Upper lobe of right lung (tissue), 1 donor: ENCODE data around the gene WWOX. TPM values are rescaled to one million over a fixed set of nuclear protein-coding genes. Genes with fewer than 3 reads are reported as not detected.

ENCODE experiments used
- ATAC-seq: fragments of 200-7000 bp; cut with Tn5 transposase; one replicate; pipeline ENCODE4 v1.9.1; 2020; ENCODE audit warnings: mild to moderate bottlenecking, moderate library complexity
- DNase-seq: peaks from one replicate; pipeline ENCODE4 v3.0.0-alpha.2; 2020
- H3K27ac ChIP-seq: fragments of 200-600 bp; one replicate; pipeline ENCODE4 v1.8.0; 2022
- H3K27me3 ChIP-seq: fragments of 200-600 bp; one replicate; pipeline ENCODE4 v1.8.0; 2022; ENCODE audit warnings: mild to moderate bottlenecking
- H3K36me3 ChIP-seq: fragments of 200-600 bp; one replicate; pipeline ENCODE4 v1.8.0; 2022
- H3K4me1 ChIP-seq: fragments of 200-600 bp; one replicate; pipeline ENCODE4 v1.8.0; 2022
- H3K4me3 ChIP-seq: fragments of 200-600 bp; one replicate; pipeline ENCODE4 v1.8.0; 2022; ENCODE audit warnings: mild to moderate bottlenecking
- H3K9me3 ChIP-seq: fragments of 200-600 bp; one replicate; pipeline ENCODE4 v1.8.0; 2022
- CTCF ChIP-seq: fragments of 200-600 bp; IDR thresholded peaks from one replicate; pipeline ENCODE4 v1.8.0; 2022; ENCODE audit warnings: antibody characterized with exemption
- intact Hi-C: fragments of 100-400 bp; cut with DNase I; formaldehyde crosslinking; loops from one replicate; pipeline ENCODE4 v1.11.0; 2022
- total RNA-seq: library from RNA; stranded (reverse); fragmentation: NEBNext Ultra II Directional; extraction: Animal tissue kit (Norgen Biotek cat#: 25700); gene quantifications from one replicate; pipeline ENCODE4 v1.2.1, GENCODE V29; 2021
- donor health status: DM: no; HTN: yes; CAD: no; lungs with severe emphysema.

WWOX gene
- total RNA-seq, 1 donor from 2014 or later = 17.0 TPM

GRCh38 chr16:78553268-78554039 is 454.0 kb downstream of the WWOX start:
- Histone ChIP-seq H3K4me1 (no peaks in the 10 kb centered on the region), H3K36me3 (no peaks in the 10 kb centered on the region), H3K27ac (no peak overlapping the region), H3K27me3 (no peaks in the 10 kb centered on the region), H3K9me3 (no peaks in the 10 kb centered on the region), H3K4me3 (no peak overlapping the region)
- no peak for TF ChIP-seq CTCF
- no peak for DNase-seq
- ATAC-seq = no peak
- intact Hi-C loops = no loop called here

GRCh38 chr16:78556421-78556820 is 457.0 kb downstream of the WWOX start:
- Histone ChIP-seq H3K36me3 (no peaks in the 10 kb centered on the region), H3K27ac (no peak overlapping the region), H3K9me3 (no peaks in the 10 kb centered on the region), H3K4me3 (no peak overlapping the region), H3K27me3 (no peaks in the 10 kb centered on the region), H3K4me1 (no peaks in the 10 kb centered on the region)
- ATAC-seq (no peak), DNase-seq (no peak)
- TF ChIP-seq CTCF = no peak
- intact Hi-C loops = no loop called here

- TF ChIP-seq CTCF = no peak
- ATAC-seq = no peak
- Histone ChIP-seq H3K27ac (no peak overlapping the region), H3K9me3 (no peaks in the 10 kb centered on the region), H3K27me3 (no peaks in the 10 kb centered on the region), H3K4me3 (no peak overlapping the region), H3K4me1 (no peaks in the 10 kb centered on the region), H3K36me3 (no peaks in the 10 kb centered on the region)
- intact Hi-C loops = no loop called here
- DNase-seq = no peak
Measured at GRCh38 chr16:78560997-78561396, 461.5 kb downstream of the WWOX start.

- intact Hi-C loops = no loop called here
- no peak for DNase-seq
- no peak for TF ChIP-seq CTCF
- Histone ChIP-seq H3K27me3 (no peaks in the 10 kb centered on the region), H3K4me3 (no peak overlapping the region), H3K36me3 (no peaks in the 10 kb centered on the region), H3K27ac (no peak overlapping the region), H3K4me1 (no peaks in the 10 kb centered on the region), H3K9me3 (no peaks in the 10 kb centered on the region)
- no peak for ATAC-seq
Measured at GRCh38 chr16:78562111-78562510, 462.7 kb downstream of the WWOX start.

- Histone ChIP-seq H3K27me3 (no peaks in the 10 kb centered on the region), H3K36me3 (no peaks in the 10 kb centered on the region), H3K27ac (no peak overlapping the region), H3K4me1 (no peaks in the 10 kb centered on the region), H3K9me3 (no peaks in the 10 kb centered on the region), H3K4me3 (no peak overlapping the region)
- no peak for DNase-seq
- TF ChIP-seq CTCF = no peak
- ATAC-seq = no peak
- intact Hi-C loops = no loop called here
Measured at GRCh38 chr16:78562650-78563049, 463.2 kb downstream of the WWOX start.

- no peak for ATAC-seq
Measured at GRCh38 chr16:78563905-78564304, 464.5 kb downstream of the WWOX start.

More at GRCh38 chr16:78563905-78564304, 464.5 kb downstream of the WWOX start:
- H3K9me3 ChIP-seq = no peaks in the 10 kb centered on the region
- H3K36me3 ChIP-seq = no peaks in the 10 kb centered on the region
- no peak for DNase-seq
- H3K27ac ChIP-seq = no peak overlapping the region
- H3K4me3 ChIP-seq = no peak overlapping the region
- intact Hi-C loops = no loop called here
- H3K4me1 ChIP-seq = no peaks in the 10 kb centered on the region
- H3K27me3 ChIP-seq = no peaks in the 10 kb centered on the region
- no peak for TF ChIP-seq CTCF
